H1 (cell line): Measurements from ENCODE around the gene ELMO1. TPM values are rescaled to one million over a fixed set of nuclear protein-coding genes. Genes with fewer than 3 reads are reported as not detected.

Experiments
- GTF2F1 ChIP-seq: IDR thresholded peaks from 2 replicates; pipeline ENCODE4 v1.6.1; 2012; ENCODE audit warnings: low read depth, low read length, improper control_type of control experiment, borderline replicate concordance
- JUND ChIP-seq: IDR thresholded peaks from 2 replicates; pipeline ENCODE4 v1.6.1; 2011; ENCODE audit warnings: mild to moderate bottlenecking, improper control_type of control experiment, low read length
- SIRT6 ChIP-seq: IDR thresholded peaks from one replicate; pipeline ENCODE4 v1.7.1; 2012; ENCODE audit warnings: low read length, inconsistent platforms
- TCF12 ChIP-seq: IDR thresholded peaks from 2 replicates; pipeline ENCODE4 v1.6.1; 2011; ENCODE audit warnings: low read depth, mild to moderate bottlenecking, low read length
- polyA plus RNA-seq, 7 experiments: library from polyadenylated mRNA; depleted of rRNA in 3 of 7; stranded (reverse) in 5 of 7; unstranded in 2 of 7; fragments of >200 nt in 5 of 7; fragments of 200-250 nt in 2 of 7; gene quantifications; 1 replicate in 5 of 7; 2 replicates in 1 of 7; 4 replicates in 1 of 7; pipeline versions ENCODE4 v1.2.1 to v1.2.3, GENCODE V29; 2011 to 2013; ENCODE audit warnings: missing spikeins in 2 of 7, mixed read lengths in 2 of 7
- total RNA-seq: library from RNA; stranded (reverse); fragmentation: NEBNext Ultra II Directional; extraction: Animal tissue kit (Norgen Biotek cat#: 25700); gene quantifications from 2 replicates; pipeline ENCODE4 v1.2.1, GENCODE V29; 2021
- TF ChIP-seq, protein P1 (sequence below): IDR thresholded peaks from 2 replicates; pipeline ENCODE4 v1.6.1; 2011; ENCODE audit warnings: low read length, improper control_type of control experiment

Gene ELMO1
- total and polyA plus RNA-seq, 2 of the 8 experiments (the other 6 are each of a cell fraction or from before 2014, with no cell fraction given) = 18.4 to 21.0 TPM

DNA sequence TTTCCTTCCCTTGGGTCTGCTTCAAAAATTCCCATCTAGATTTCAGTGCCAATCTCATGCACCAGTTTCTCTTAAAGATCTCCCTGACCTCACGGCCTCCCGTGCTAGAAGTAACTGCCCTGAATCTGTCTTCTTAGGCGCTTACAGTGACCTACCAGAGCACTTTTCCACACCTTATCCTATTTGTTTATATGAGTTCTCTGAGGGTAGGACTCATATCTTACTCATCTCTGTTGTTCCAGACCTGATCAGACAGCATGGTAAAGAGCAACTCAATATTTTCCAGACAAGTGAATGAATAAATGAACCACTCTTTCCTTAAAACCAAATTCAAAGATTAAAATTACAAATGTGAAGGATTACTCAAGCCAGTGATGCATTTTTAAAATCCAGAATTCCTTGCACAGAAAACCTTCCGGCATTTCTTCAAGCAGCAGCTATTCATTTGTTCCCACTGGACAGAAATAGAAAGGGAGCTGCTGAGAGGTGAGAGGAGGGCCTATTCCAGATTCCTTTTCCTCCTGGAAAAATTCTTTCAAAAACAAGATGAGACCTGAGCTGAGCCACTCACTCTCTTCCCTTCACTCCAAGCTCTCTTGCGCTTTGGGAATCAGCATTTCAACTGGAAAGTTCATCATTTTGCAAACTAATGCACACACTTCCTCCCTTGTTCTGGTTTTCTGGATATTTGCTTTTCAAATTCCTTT is 94.6 kb downstream of the ELMO1 start (continued):
- no peak for TF ChIP-seq GTF2F1
- no peak for TF ChIP-seq TCF12
- no peak for TF ChIP-seq JUND
- TF ChIP-seq, protein P1, sequence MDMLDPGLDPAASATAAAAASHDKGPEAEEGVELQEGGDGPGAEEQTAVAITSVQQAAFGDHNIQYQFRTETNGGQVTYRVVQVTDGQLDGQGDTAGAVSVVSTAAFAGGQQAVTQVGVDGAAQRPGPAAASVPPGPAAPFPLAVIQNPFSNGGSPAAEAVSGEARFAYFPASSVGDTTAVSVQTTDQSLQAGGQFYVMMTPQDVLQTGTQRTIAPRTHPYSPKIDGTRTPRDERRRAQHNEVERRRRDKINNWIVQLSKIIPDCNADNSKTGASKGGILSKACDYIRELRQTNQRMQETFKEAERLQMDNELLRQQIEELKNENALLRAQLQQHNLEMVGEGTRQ = no peak
- no peak for TF ChIP-seq SIRT6
